AG08396 (cell line): ENCODE data around the gene C2CD4B.

ENCODE experiments used
- DNase-seq: peaks from one replicate; pipeline ENCODE4 v3.0.0; 2012; ENCODE audit warnings: low spot score, mixed read lengths

The C2CD4B gene

DNA sequence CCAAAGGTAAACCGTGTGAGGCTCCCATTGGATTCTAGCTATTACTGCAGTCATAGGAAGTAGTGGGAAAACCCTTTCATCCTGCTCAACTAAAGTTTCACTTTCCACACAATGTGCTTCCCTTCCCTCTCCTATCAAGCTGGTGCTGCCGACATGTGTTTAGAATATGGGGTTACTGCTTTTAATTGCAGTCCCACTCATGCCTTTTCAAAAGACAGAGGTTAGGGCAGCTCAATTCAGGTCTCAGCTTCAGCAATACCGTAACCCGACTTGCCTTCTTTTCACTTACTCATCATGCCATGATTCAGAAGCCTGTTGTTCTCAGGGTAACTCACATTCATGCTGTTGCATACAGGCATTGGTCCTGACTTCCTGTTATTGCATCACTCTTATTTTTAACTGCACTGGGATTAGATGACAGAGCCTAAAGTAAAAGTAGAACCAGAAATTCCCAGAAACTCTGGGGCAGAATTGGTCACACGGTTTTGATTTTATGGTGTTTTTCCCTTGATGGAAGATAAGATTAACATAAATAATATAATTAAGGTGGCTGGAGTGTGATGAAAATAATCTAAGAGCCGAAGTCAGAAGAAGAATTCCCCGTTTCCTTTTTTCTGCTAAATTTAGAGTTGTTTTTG lies 45.7 kb downstream of the C2CD4B start:
- DNase-seq = peak; percentile 73

- no peak for DNase-seq
Measured at GRCh38 chr15:62118520-62119226, 46.4 kb downstream of the C2CD4B start.

DNA sequence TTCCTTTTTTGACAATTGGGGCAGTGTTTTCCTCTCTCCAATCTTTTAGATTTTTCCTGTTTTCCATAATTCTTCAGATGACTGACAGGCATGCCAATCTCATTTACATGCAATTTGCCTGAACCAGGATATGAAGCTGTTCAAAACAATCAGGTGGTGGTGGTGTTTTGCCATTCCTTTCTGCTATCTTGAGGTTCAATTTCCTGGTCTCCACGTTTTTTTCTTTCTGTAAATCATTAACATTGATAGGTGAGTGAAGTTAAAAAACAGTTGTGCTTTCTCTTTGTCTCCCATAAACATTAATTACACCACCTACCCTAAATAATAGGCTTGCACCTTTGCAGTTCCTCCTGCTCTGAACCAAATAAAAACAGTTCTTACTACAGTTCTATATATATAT lies 49.2 kb downstream of the C2CD4B start:
- DNase-seq = no peak
